H9 (cell line): ENCODE measurements around the gene FAM13A. TPM values are rescaled to one million over a fixed set of nuclear protein-coding genes. Genes with fewer than 3 reads are reported as not detected.

Experiments
- DNase-seq: peaks from one replicate; pipeline ENCODE4 v3.0.0-alpha.2; 2017
- H2AFZ ChIP-seq: one replicate; pipeline ENCODE4 v1.6.1; 2013; ENCODE audit warnings: mild to moderate bottlenecking, low read length, control low read depth, moderate library complexity
- H2AK5ac ChIP-seq: 2 replicates; pipeline ENCODE4 v1.6.1; 2013; ENCODE audit warnings: low read length, control low read depth, mixed read lengths; ENCODE audit not compliant: insufficient read length
- H2BK120ac ChIP-seq: one replicate; pipeline ENCODE4 v1.6.1; 2013; ENCODE audit warnings: low read depth, mild to moderate bottlenecking, low read length, control low read depth, inconsistent platforms; ENCODE audit not compliant: poor library complexity, severe bottlenecking
- H2BK12ac ChIP-seq: 2 replicates; pipeline ENCODE4 v1.6.1; 2013; ENCODE audit warnings: low read length, control low read depth, mixed read lengths, low read depth; ENCODE audit not compliant: insufficient read length
- H2BK15ac ChIP-seq: 2 replicates; pipeline ENCODE4 v1.6.1; 2013; ENCODE audit warnings: low read depth, low read length, control low read depth
- H2BK20ac ChIP-seq: one replicate; pipeline ENCODE4 v1.6.1; 2013; ENCODE audit warnings: low read depth, mild to moderate bottlenecking, low read length, control low read depth, inconsistent platforms; ENCODE audit not compliant: poor library complexity, severe bottlenecking
- H2BK5ac ChIP-seq: 2 replicates; pipeline ENCODE4 v1.6.1; 2013; ENCODE audit warnings: low read length, control low read depth, mixed read lengths; ENCODE audit not compliant: insufficient read length
- H3K14ac ChIP-seq: 2 replicates; pipeline ENCODE4 v1.6.1; 2013; ENCODE audit warnings: low read length, control low read depth; ENCODE audit not compliant: insufficient read depth
- H3K18ac ChIP-seq: 2 replicates; pipeline ENCODE4 v1.6.1; 2013; ENCODE audit warnings: low read depth, mild to moderate bottlenecking, mixed read lengths, low read length, control low read depth; ENCODE audit not compliant: insufficient read length
- H3K23ac ChIP-seq: 2 replicates; pipeline ENCODE4 v1.6.1; 2013; ENCODE audit warnings: low read length, control low read depth, mixed read lengths, low read depth; ENCODE audit not compliant: insufficient read length
- H3K23me2 ChIP-seq: 2 replicates; pipeline ENCODE4 v1.6.1; 2013; ENCODE audit warnings: low read depth, mild to moderate bottlenecking, mixed read lengths, low read length, control low read depth; ENCODE audit not compliant: insufficient read length, poor library complexity, severe bottlenecking
- H3K27ac ChIP-seq: 2 replicates; pipeline ENCODE4 v1.5.1; 2013; ENCODE audit warnings: low read length, control low read depth, mixed read lengths, low read depth; ENCODE audit not compliant: insufficient read length
- H3K27me3 ChIP-seq: 2 replicates; pipeline ENCODE4 v1.6.1; 2013; ENCODE audit warnings: low read length, control low read depth, inconsistent platforms; ENCODE audit not compliant: insufficient read depth
- H3K4ac ChIP-seq: 2 replicates; pipeline ENCODE4 v1.6.1; 2013; ENCODE audit warnings: low read depth, mild to moderate bottlenecking, control low read depth, inconsistent platforms, low read length, moderate library complexity
- H3K4me1 ChIP-seq: 2 replicates; pipeline ENCODE4 v1.6.1; 2013; ENCODE audit warnings: low read length, control low read depth, inconsistent platforms; ENCODE audit not compliant: insufficient read depth
- H3K4me2 ChIP-seq: 2 replicates; pipeline ENCODE4 v1.6.1; 2013; ENCODE audit warnings: low read length, control low read depth, mixed read lengths; ENCODE audit not compliant: insufficient read length, insufficient read depth
- H3K56ac ChIP-seq: 2 replicates; pipeline ENCODE4 v1.6.1; 2013; ENCODE audit warnings: low read depth, mild to moderate bottlenecking, mixed read lengths, low read length, control low read depth; ENCODE audit not compliant: insufficient read length
- H3K79me1 ChIP-seq: 2 replicates; pipeline ENCODE4 v1.6.1; 2013; ENCODE audit warnings: low read depth, mild to moderate bottlenecking, moderate library complexity, low read length, control low read depth, inconsistent platforms; ENCODE audit not compliant: insufficient read depth, poor library complexity, severe bottlenecking
- H3K79me2 ChIP-seq: 2 replicates; pipeline ENCODE4 v1.6.1; 2013; ENCODE audit warnings: low read length, control low read depth, inconsistent platforms; ENCODE audit not compliant: insufficient read depth
- H3K9ac ChIP-seq: 2 replicates; pipeline ENCODE4 v1.6.1; 2013; ENCODE audit warnings: low read length, control low read depth, mixed read lengths; ENCODE audit not compliant: insufficient read length; ENCODE audit errors: extremely low read depth
- H3K9me3 ChIP-seq: one replicate; pipeline ENCODE4 v1.6.1; 2013; ENCODE audit warnings: low read depth, low read length, inconsistent platforms; ENCODE audit not compliant: control insufficient read depth
- H3T11ph ChIP-seq: one replicate; pipeline ENCODE4 v1.6.1; 2013; ENCODE audit warnings: mild to moderate bottlenecking, low read length, control low read depth, inconsistent platforms
- H4K20me1 ChIP-seq: one replicate; pipeline ENCODE4 v1.6.1; 2013; ENCODE audit not compliant: control insufficient read depth, insufficient read length, insufficient read depth
- H4K5ac ChIP-seq: 2 replicates; pipeline ENCODE4 v1.6.1; 2013; ENCODE audit warnings: low read depth, mild to moderate bottlenecking, mixed read lengths, low read length, control low read depth; ENCODE audit not compliant: insufficient read length
- H4K8ac ChIP-seq: replicated peaks from 2 replicates; pipeline ENCODE4 v1.6.1; 2013; ENCODE audit warnings: low read length, control low read depth, mixed read lengths, low read depth; ENCODE audit not compliant: insufficient read length
- H4K91ac ChIP-seq: 2 replicates; pipeline ENCODE4 v1.6.1; 2013; ENCODE audit warnings: low read depth, mild to moderate bottlenecking, moderate library complexity, mixed read lengths, low read length, control low read depth; ENCODE audit not compliant: insufficient read length
- H3K27ac Mint-ChIP-seq, 3 experiments: 2 replicates in 2 of 3; 3 replicates in 1 of 3; pipeline ENCODE4 v1.8.0; 2020 to 2021; ENCODE audit warnings: mixed read lengths in 3 of 3, mild to moderate bottlenecking in 1 of 3, moderate library complexity in 1 of 3
- H3K27me3 Mint-ChIP-seq: 2 replicates; pipeline ENCODE4 v1.8.0; 2021; ENCODE audit warnings: low read depth, mild to moderate bottlenecking, moderate library complexity, mixed read lengths
- H3K36me3 Mint-ChIP-seq, 3 experiments: 2 replicates in 2 of 3; 3 replicates in 1 of 3; pipeline ENCODE4 v1.8.0; 2020 to 2021; ENCODE audit warnings: low read depth in 3 of 3, mixed read lengths in 3 of 3; ENCODE audit not compliant: insufficient read depth in 1 of 3
- H3K4me1 Mint-ChIP-seq, 2 experiments: 2 replicates each; pipeline ENCODE4 v1.8.0; 2020; ENCODE audit warnings: mixed read lengths in 2 of 2
- H3K4me3 Mint-ChIP-seq, 2 experiments: 2 replicates in 1 of 2; 3 replicates in 1 of 2; pipeline ENCODE4 v1.8.0; 2020 to 2021; ENCODE audit warnings: mild to moderate bottlenecking in 2 of 2, mixed read lengths in 2 of 2, moderate library complexity in 1 of 2
- H3K9me3 Mint-ChIP-seq, 2 experiments: 2 replicates in 1 of 2; 3 replicates in 1 of 2; pipeline ENCODE4 v1.8.0; 2020; ENCODE audit warnings: mild to moderate bottlenecking in 2 of 2, mixed read lengths in 2 of 2, moderate library complexity in 1 of 2
- WGBS: extraction: QIAGEN DNeasy Blood & Tissue Kit; methylation state at CpG from one replicate; pipeline ENCODE4 v1.1.7; 2013; ENCODE audit warnings: missing lambda C conversion rate, low lambda C conversion rate, mixed read lengths; ENCODE audit not compliant: insufficient read length; ENCODE audit errors: extremely low coverage; 5-methylcytosine and 5-hydroxymethylcytosine counted together
- total RNA-seq: library from RNA; stranded (reverse); gene quantifications from 2 replicates; pipeline ENCODE4 v1.2.1, GENCODE V29; 2021
- TF ChIP-seq, protein P1 (sequence below): fragments of 200-600 bp; sonication (generic); conservative IDR thresholded peaks from 3 replicates; pipeline ENCODE4 v1.8.0; 2021; ENCODE audit warnings: antibody characterized with exemption, mild to moderate bottlenecking

The FAM13A gene
- total RNA-seq, 1 experiment from 2014 or later, result 12.7 TPM

DNA sequence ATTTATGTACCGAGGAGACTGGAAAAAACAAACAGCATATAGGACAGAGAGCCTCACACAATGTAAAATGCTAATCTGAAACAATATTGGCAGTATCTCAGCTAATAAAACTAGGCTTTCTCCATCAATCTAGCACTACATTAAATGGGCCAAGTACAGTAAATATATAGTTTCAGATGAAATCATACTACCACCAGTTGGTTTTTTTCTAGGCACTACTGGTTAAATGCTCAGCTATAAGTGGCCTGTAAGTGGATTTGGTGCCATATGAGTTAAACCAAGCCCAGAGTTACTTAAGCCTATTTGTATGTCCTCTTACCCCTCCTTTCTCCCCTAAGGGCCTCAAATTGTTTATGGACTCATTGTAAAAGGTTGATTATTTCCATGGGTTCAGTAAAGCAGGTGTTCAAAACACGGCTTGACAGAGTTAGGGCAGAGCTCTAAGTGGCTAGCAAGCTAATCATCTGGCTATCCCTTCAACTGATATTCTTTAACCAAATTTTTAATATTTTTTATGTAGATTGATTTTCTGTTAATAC, 57.5 kb downstream of the FAM13A start:
- H3K4me2 ChIP-seq, result no peak overlapping the region
- Mint-ChIP-seq H3K4me1 (peaks cover 3 to 6% of the 10 kb centered on the region in 2 experiments; a peak in 2 of 4 replicates), H3K9me3 (no peaks in the 10 kb centered on the region), H3K4me3 (no peak overlapping the region), H3K27me3 (no peaks in the 10 kb centered on the region), H3K27ac (no peak overlapping the region), H3K36me3 (peaks cover 0 to 10% (median 5%) of the 10 kb centered on the region in 3 experiments; a peak in 4 of 7 replicates)
- no peak overlapping the region for H2BK12ac ChIP-seq
- no peaks in the 10 kb centered on the region for H3K9me3 ChIP-seq
- no peak overlapping the region for H2AFZ ChIP-seq
- H2BK120ac ChIP-seq, result no peak overlapping the region
- no peaks in the 10 kb centered on the region for H3K79me2 ChIP-seq
- no peaks in the 10 kb centered on the region for H3K79me1 ChIP-seq
- H3K14ac ChIP-seq, result no peak overlapping the region
- H3K23me2 ChIP-seq, result no peaks in the 10 kb centered on the region
- H4K5ac ChIP-seq, result no peak overlapping the region
- no peak overlapping the region for H2AK5ac ChIP-seq
- no peaks in the 10 kb centered on the region for H3K4me1 ChIP-seq
- no peak overlapping the region for H3T11ph ChIP-seq
- no peak overlapping the region for H4K8ac ChIP-seq
- H3K56ac ChIP-seq, result no peak overlapping the region
- no peak overlapping the region for H3K23ac ChIP-seq
- H3K18ac ChIP-seq, result no peak overlapping the region
- no peak overlapping the region for H2BK15ac ChIP-seq
- no peak overlapping the region for H3K4ac ChIP-seq
- no peaks in the 10 kb centered on the region for H3K27me3 ChIP-seq
- H3K27ac ChIP-seq, result no peak overlapping the region
- no peak for DNase-seq
- no peak overlapping the region for H3K9ac ChIP-seq
- H4K91ac ChIP-seq, result no peak overlapping the region
- TF ChIP-seq, protein P1, sequence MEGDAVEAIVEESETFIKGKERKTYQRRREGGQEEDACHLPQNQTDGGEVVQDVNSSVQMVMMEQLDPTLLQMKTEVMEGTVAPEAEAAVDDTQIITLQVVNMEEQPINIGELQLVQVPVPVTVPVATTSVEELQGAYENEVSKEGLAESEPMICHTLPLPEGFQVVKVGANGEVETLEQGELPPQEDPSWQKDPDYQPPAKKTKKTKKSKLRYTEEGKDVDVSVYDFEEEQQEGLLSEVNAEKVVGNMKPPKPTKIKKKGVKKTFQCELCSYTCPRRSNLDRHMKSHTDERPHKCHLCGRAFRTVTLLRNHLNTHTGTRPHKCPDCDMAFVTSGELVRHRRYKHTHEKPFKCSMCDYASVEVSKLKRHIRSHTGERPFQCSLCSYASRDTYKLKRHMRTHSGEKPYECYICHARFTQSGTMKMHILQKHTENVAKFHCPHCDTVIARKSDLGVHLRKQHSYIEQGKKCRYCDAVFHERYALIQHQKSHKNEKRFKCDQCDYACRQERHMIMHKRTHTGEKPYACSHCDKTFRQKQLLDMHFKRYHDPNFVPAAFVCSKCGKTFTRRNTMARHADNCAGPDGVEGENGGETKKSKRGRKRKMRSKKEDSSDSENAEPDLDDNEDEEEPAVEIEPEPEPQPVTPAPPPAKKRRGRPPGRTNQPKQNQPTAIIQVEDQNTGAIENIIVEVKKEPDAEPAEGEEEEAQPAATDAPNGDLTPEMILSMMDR, result no peak
- no CpG with 5 or more reads among the region's 2 CpGs for WGBS
- no peak overlapping the region for H2BK5ac ChIP-seq
- H4K20me1 ChIP-seq, result no peaks in the 10 kb centered on the region
- no peak overlapping the region for H2BK20ac ChIP-seq
